Measurements from ENCODE around the gene LLGL1. TPM values are rescaled to one million over a fixed set of nuclear protein-coding genes. Genes with fewer than 3 reads are reported as not detected.
A peak's percentile ranks its signal among the peaks of the same experiment; 100 is the strongest.

LLGL1 gene
- total RNA-seq, 4 donors from 2014 or later, result 25.7 to 30.3 (median 28.0) TPM

DNA sequence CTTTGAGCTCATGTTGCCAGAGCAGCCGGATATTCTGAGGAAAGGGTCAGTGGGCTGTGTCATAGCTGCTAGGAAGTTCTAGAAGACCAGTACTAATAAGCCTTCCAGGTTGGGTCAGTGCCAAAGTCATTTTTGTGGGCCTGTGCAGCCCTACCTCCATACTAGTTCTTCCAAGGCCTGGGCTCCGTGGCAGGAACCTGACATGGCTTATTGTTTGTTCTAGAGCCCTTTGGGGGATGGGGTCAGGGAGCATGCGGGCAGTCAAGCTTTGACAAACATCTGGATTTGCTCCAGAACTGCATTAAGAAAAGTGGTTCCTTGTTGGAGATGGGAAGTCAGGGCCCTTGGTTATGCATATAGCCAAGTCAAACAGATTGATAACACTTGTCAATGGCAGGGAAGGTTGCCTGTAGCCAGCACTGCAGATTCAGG lies 34.2 kb upstream of the LLGL1 start:
- intact Hi-C loops (cut with DNase I), result no loop called here
- no peaks in the 10 kb centered on the region for H3K9me3 ChIP-seq
- H3K4me3 ChIP-seq, result peak overlapping the region in 1 of 4 donors; percentile 1
- 45 to 67% methylated on average over 1 of the region's 3 CpGs for WGBS, 2 donors
- peaks cover 38 to 80% (median 52%) of the 10 kb centered on the region in 3 donors for H3K4me1 ChIP-seq
- no peak for TF ChIP-seq POLR2A (IDR thresholded peaks at IDR 0.05)
- TF ChIP-seq, protein P1, sequence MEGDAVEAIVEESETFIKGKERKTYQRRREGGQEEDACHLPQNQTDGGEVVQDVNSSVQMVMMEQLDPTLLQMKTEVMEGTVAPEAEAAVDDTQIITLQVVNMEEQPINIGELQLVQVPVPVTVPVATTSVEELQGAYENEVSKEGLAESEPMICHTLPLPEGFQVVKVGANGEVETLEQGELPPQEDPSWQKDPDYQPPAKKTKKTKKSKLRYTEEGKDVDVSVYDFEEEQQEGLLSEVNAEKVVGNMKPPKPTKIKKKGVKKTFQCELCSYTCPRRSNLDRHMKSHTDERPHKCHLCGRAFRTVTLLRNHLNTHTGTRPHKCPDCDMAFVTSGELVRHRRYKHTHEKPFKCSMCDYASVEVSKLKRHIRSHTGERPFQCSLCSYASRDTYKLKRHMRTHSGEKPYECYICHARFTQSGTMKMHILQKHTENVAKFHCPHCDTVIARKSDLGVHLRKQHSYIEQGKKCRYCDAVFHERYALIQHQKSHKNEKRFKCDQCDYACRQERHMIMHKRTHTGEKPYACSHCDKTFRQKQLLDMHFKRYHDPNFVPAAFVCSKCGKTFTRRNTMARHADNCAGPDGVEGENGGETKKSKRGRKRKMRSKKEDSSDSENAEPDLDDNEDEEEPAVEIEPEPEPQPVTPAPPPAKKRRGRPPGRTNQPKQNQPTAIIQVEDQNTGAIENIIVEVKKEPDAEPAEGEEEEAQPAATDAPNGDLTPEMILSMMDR (IDR thresholded peaks at IDR 0.05), result no peak
- H3K27me3 ChIP-seq, result no peaks in the 10 kb centered on the region
- H3K36me3 ChIP-seq, result peaks cover 6 to 63% (median 10%) of the 10 kb centered on the region in 3 donors
- DNase-seq, result no peak
- peak overlapping the region in 2 of 4 donors; percentile 10 to 47 for H3K27ac ChIP-seq

DNA sequence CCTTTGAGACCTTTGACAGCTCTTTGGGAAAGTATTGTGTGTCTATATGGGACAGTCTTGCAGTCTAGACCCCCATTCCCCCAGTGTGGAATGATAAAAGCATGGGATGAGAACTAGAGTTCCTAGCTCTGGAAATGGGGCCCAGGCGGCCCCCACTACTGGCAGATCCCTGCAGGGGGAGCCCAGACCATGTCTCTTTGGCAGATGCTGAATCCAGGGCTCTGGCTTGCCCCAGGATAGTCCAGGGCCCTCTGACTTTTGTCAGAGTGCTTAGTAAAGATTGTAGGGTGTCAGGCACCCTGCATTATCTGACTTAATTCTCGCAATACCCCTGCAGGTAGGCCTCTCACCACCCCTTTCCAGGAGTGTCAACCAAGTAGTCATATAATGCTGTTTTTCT lies 33.5 kb upstream of the LLGL1 start:
- TF ChIP-seq POLR2A (IDR thresholded peaks at IDR 0.05), result no peak
- TF ChIP-seq, protein P1 (IDR thresholded peaks at IDR 0.05), result no peak
- WGBS, 2 donors, result 65 to 88% methylated on average over 2 of the region's 2 CpGs
- no peak overlapping the region for H3K27ac ChIP-seq
- no peak for DNase-seq
- no peaks in the 10 kb centered on the region for H3K9me3 ChIP-seq
- H3K4me1 ChIP-seq, result peaks cover 31 to 75% (median 45%) of the 10 kb centered on the region in 3 donors
- H3K27me3 ChIP-seq, result no peaks in the 10 kb centered on the region
- H3K36me3 ChIP-seq, result peaks cover 7 to 70% (median 14%) of the 10 kb centered on the region in 3 donors
- intact Hi-C loops (cut with DNase I), result no loop called here
- H3K4me3 ChIP-seq, result no peak overlapping the region

DNA sequence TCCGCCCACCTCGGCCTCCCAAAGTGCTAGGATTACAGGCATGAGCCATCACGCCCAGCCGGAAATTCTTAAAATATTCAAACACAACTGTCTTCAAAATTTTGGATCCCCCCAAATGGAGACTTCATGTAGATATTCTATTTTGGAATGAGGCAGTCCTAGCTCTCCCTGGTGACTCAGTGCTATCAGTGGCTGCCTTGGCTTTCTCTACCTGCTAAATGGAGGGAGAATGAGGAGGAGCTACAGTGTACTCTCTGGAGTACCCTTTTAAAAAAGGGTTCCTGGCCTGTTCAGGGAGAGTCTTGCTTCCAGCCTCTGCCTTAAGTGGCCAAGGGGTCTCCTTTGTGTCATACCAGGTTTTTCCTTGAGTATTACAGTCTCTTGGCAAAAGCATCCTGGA lies 31.0 kb upstream of the LLGL1 start:
- H3K4me1 ChIP-seq, result peaks cover 11 to 75% (median 33%) of the 10 kb centered on the region in 3 donors
- intact Hi-C loops (cut with DNase I), result no loop called here
- DNase-seq, result no peak
- H3K27ac ChIP-seq, result no peak overlapping the region
- no peak for TF ChIP-seq POLR2A (IDR thresholded peaks at IDR 0.05)
- TF ChIP-seq, protein P1 (IDR thresholded peaks at IDR 0.05), result no peak
- no peak overlapping the region for H3K4me3 ChIP-seq
- no peaks in the 10 kb centered on the region for H3K27me3 ChIP-seq
- H3K9me3 ChIP-seq, result no peaks in the 10 kb centered on the region
- 71 to 76% methylated on average over 4 of the region's 4 CpGs for WGBS, 2 donors
- H3K36me3 ChIP-seq, result peaks cover 12 to 89% (median 13%) of the 10 kb centered on the region in 3 donors

DNA sequence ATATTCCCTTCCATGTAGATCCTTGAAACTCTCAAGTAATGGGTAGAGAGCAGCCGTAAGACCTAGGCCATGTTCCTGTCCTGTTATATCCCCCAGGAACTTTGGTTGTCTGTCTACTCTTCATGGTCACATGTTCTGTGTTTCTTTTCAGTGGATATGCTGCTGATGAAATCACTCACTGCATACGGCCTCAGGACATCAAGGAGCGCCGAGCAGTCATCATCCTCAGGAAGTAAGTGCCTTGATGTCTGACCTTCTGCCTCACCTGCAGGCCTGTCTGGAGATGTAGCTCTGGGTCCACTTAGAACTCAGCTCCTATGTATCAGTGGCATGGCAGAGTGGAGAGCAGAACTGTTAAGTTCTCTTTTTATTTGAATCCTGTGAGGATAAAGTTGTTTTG lies 30.6 kb upstream of the LLGL1 start:
- Histone ChIP-seq H3K36me3 (peaks cover 11 to 89% (median 13%) of the 10 kb centered on the region in 3 donors), H3K27ac (no peak overlapping the region), H3K4me1 (peaks cover 10 to 75% (median 30%) of the 10 kb centered on the region in 3 donors), H3K4me3 (no peak overlapping the region), H3K27me3 (no peaks in the 10 kb centered on the region), H3K9me3 (no peaks in the 10 kb centered on the region)
- TF ChIP-seq POLR2A (IDR thresholded peaks at IDR 0.05), result no peak
- TF ChIP-seq, protein P1 (IDR thresholded peaks at IDR 0.05), result no peak
- intact Hi-C loops (cut with DNase I), result no loop called here
- DNase-seq, result no peak
- WGBS, 2 donors, result 54 to 59% methylated on average over 4 of the region's 4 CpGs

DNA sequence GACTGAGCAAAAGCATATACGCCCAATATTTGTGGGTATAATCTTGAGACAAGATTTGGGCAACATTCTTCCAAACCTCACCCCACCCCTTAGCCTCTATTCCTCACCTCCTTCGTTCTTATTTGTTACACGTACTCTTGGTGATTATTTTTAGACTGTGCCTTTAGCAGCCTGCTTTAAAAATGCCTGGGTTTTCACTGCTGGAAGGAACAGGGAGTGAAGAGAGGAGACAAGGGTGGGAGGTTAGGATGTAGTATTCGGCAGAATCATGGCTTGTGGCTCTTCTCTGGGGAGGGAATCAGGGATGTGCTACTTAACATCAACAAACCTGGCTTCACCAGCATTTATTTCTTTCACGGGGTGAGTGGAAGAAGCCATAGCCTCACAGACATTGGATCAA lies 30.2 kb upstream of the LLGL1 start:
- intact Hi-C loops (cut with DNase I), result no loop called here
- Histone ChIP-seq H3K4me3 (no peak overlapping the region), H3K36me3 (peaks cover 11 to 89% (median 15%) of the 10 kb centered on the region in 3 donors), H3K4me1 (peaks cover 10 to 75% (median 25%) of the 10 kb centered on the region in 3 donors), H3K9me3 (no peaks in the 10 kb centered on the region), H3K27ac (no peak overlapping the region), H3K27me3 (no peaks in the 10 kb centered on the region)
- no peak for DNase-seq
- WGBS, 2 donors, result 74 to 83% methylated on average over 5 of the region's 5 CpGs
- TF ChIP-seq, protein P1 (IDR thresholded peaks at IDR 0.05), result no peak
- TF ChIP-seq POLR2A (IDR thresholded peaks at IDR 0.05), result no peak

Measured in esophagus squamous epithelium (tissue), 5 donors.